Measurements from ENCODE around the gene RAB11A. TPM values are rescaled to one million over a fixed set of nuclear protein-coding genes. Genes with fewer than 3 reads are reported as not detected.

The RAB11A gene
- total RNA-seq, 3 donors from 2014 or later (not counting 1 experiment from before 2014, with no cell fraction given), result 84.7 to 97.1 (median 87.5) TPM

DNA sequence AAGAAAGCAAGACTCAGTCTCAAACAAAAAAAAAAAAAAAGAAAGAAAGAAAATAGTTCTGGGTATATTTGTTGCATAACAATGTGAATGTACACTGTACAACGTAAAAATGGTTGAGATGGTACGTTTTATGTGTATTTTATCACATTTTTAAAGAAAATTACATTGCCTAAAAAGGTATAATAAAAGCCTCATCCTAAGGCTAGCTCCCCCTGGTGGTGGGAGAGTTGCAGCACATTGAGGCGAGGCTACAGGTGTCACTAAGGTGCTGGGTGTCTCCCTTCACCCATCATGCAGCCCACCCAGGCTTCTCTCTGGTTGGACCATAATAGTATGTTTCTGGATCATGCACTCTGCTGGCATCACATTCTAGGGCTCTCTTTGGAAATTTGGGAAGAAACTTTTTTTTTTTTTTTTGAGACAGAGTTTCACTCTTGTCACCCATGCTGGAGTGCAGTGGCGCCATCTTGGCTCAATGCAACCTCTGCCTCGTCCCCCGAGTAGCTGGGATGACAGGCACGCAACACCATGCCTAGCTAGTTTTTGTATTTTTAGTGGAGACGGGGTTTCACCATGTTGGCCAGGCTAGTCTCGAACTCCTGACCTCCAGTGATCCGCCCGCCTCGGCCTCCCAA is 12.4 kb upstream of the RAB11A start:
- 87% methylated on average over 10 of the region's 12 CpGs for WGBS (ENCODE audit: insufficient coverage)
- Mint-ChIP-seq H3K27ac (peak overlapping the region in 1 of 2 donors; percentile 32), H3K36me3 (no peaks in the 10 kb centered on the region), H3K4me1 (peaks cover 19 to 24% of the 10 kb centered on the region in 2 donors), H3K27me3 (ENCODE audit: low read depth in 2 of 2) (no peaks in the 10 kb centered on the region), H3K9me3 (no peaks in the 10 kb centered on the region), H3K4me3 (no peak overlapping the region)
- intact Hi-C loops (cut with micrococcal nuclease), result loop anchor here (1.0 to 5.0 kb wide), 3 partner anchors 38 to 219 kb away; partner anchors contain the start of gene DENND4A
- DNase-seq, result peak; percentile 55 to 93
- peak; percentile 37 to 71 (median 70) for ATAC-seq
- no peaks in the 10 kb centered on the region for H3K27me3 ChIP-seq (ENCODE audit: control insufficient read depth, insufficient read depth, low read length)
- H3K4me3 ChIP-seq (ENCODE audit: low read length), result no peak overlapping the region
- peaks cover 7% of the 10 kb centered on the region for H3K4me1 ChIP-seq (ENCODE audit: control insufficient read depth, insufficient read depth, low read length)
- H3K9me3 ChIP-seq (ENCODE audit: control insufficient read depth, insufficient read depth, low read length), result no peaks in the 10 kb centered on the region
- no peaks in the 10 kb centered on the region for H3K36me3 ChIP-seq (ENCODE audit: control insufficient read depth, insufficient read depth, low read length)
- TF ChIP-seq, protein P1, sequence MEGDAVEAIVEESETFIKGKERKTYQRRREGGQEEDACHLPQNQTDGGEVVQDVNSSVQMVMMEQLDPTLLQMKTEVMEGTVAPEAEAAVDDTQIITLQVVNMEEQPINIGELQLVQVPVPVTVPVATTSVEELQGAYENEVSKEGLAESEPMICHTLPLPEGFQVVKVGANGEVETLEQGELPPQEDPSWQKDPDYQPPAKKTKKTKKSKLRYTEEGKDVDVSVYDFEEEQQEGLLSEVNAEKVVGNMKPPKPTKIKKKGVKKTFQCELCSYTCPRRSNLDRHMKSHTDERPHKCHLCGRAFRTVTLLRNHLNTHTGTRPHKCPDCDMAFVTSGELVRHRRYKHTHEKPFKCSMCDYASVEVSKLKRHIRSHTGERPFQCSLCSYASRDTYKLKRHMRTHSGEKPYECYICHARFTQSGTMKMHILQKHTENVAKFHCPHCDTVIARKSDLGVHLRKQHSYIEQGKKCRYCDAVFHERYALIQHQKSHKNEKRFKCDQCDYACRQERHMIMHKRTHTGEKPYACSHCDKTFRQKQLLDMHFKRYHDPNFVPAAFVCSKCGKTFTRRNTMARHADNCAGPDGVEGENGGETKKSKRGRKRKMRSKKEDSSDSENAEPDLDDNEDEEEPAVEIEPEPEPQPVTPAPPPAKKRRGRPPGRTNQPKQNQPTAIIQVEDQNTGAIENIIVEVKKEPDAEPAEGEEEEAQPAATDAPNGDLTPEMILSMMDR (IDR thresholded peaks at IDR 0.05), result peak; percentile 86
- H3K27ac ChIP-seq (ENCODE audit: low read length), result no peak overlapping the region

DNA sequence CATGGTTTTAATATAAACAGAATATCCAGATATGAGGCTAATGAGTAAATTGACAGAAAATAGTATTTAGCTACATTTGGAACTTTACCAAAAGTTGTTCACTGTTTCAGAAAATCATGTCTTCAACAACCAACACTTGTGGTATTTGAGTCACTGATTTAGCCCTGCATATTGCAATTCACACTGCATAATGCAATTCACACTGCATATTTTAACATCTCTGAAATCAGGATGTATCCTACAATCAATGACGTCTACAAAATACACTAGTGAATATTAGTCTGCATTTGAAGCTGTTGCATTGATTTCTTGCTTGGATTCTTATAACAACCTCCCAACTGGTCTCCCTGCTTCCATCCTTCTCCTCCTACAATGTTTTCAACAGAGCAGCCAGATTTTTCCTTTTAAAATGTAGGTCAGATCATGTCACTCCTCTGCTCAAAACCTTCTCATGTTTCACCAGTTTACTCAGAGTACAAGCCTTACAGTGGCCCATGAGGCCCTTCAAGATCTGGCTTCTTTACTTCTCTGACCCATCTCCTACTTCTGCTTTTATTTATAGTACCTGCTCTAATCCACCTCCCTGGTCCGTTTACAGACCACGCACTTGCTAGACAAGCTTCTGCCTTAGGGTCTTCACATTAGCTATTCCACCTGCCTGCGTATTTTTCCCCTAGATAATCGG is 11.4 kb upstream of the RAB11A start:
- H3K27ac ChIP-seq (ENCODE audit: low read length), result peak overlapping the region; percentile 58
- 56% methylated on average over 5 of the region's 5 CpGs for WGBS (ENCODE audit: insufficient coverage)
- Mint-ChIP-seq H3K4me3 (no peak overlapping the region), H3K27me3 (ENCODE audit: low read depth in 2 of 2) (no peaks in the 10 kb centered on the region), H3K27ac (peak overlapping the region; percentile 29 to 57), H3K36me3 (no peaks in the 10 kb centered on the region), H3K4me1 (peaks cover 19 to 29% of the 10 kb centered on the region in 2 donors), H3K9me3 (no peaks in the 10 kb centered on the region)
- no peaks in the 10 kb centered on the region for H3K36me3 ChIP-seq (ENCODE audit: control insufficient read depth, insufficient read depth, low read length)
- intact Hi-C loops (cut with micrococcal nuclease), result loop anchor here (1.0 to 5.0 kb wide), 2 partner anchors 39 to 66 kb away; partner anchors contain the start of gene DENND4A
- peak in 1 of 2 donors; percentile 30 for DNase-seq
- H3K4me3 ChIP-seq (ENCODE audit: low read length), result no peak overlapping the region
- TF ChIP-seq, protein P1 (IDR thresholded peaks at IDR 0.05), result no peak
- ATAC-seq, result peak; percentile 81 to 84 (median 83)
- peaks cover 10% of the 10 kb centered on the region for H3K4me1 ChIP-seq (ENCODE audit: control insufficient read depth, insufficient read depth, low read length)
- no peaks in the 10 kb centered on the region for H3K27me3 ChIP-seq (ENCODE audit: control insufficient read depth, insufficient read depth, low read length)
- no peaks in the 10 kb centered on the region for H3K9me3 ChIP-seq (ENCODE audit: control insufficient read depth, insufficient read depth, low read length)

DNA sequence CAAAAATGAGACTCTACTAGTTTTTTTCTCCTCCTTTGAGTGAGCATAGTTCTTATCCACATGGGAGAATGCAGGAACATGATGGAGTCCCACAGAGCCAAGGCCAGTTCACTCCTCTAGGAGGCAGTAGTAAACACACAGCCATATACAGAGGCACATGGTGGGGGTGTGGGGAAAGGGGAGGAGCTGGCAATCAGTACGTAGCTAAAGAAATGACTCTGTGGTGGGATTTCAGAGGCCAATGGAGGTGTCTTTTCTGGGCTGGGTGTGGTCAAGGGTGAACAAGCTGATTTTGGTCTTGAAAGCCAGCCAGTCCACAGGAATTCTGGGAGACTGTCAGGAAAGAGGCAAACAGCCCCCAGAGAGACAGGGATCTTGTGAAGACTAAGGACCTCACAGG is 6.6 kb upstream of the RAB11A start:
- H3K27me3 Mint-ChIP-seq (ENCODE audit: low read depth in 2 of 2), result no peaks in the 10 kb centered on the region
- peak in 1 of 2 donors; percentile 77 for DNase-seq
- intact Hi-C loops (cut with micrococcal nuclease), result no loop called here
- H3K9me3 Mint-ChIP-seq, result no peaks in the 10 kb centered on the region
- H3K36me3 Mint-ChIP-seq, result no peaks in the 10 kb centered on the region
- Histone ChIP-seq H3K36me3 (ENCODE audit: control insufficient read depth, insufficient read depth, low read length) (no peaks in the 10 kb centered on the region), H3K4me1 (ENCODE audit: control insufficient read depth, insufficient read depth, low read length) (peaks cover 3% of the 10 kb centered on the region), H3K4me3 (ENCODE audit: low read length) (no peak overlapping the region), H3K27me3 (ENCODE audit: control insufficient read depth, insufficient read depth, low read length) (no peaks in the 10 kb centered on the region), H3K9me3 (ENCODE audit: control insufficient read depth, insufficient read depth, low read length) (no peaks in the 10 kb centered on the region), H3K27ac (ENCODE audit: low read length) (no peak overlapping the region)
- TF ChIP-seq, protein P1 (IDR thresholded peaks at IDR 0.05), result peak; percentile 16
- WGBS (ENCODE audit: insufficient coverage), result 11% methylated on average over 1 of the region's 1 CpG
- peak; percentile 81 to 90 (median 82) for ATAC-seq
- peaks cover 13 to 19% of the 10 kb centered on the region in 2 donors for H3K4me1 Mint-ChIP-seq
- no peak overlapping the region for H3K27ac Mint-ChIP-seq
- H3K4me3 Mint-ChIP-seq, result no peak overlapping the region
